ENCODE results near the gene RAB10. TPM values are rescaled to one million over a fixed set of nuclear protein-coding genes. Genes with fewer than 3 reads are reported as not detected.

RAB10 gene
- total and polyA plus RNA-seq, 2 of the 13 experiments (the other 11 are each of a cell fraction or from before 2014, with no cell fraction given), result 48.2 to 120 TPM

GRCh38 chr2:26072925-26073768 is 39.3 kb downstream of the RAB10 start (continued):
- no peak for TF ChIP-seq KIAA2018 (CRISPR knock-in tag; IDR thresholded peaks at IDR 0.05; ENCODE audit: borderline replicate concordance)
- TF ChIP-seq NR2C2 (CRISPR knock-in tag; IDR thresholded peaks at IDR 0.05; ENCODE audit: borderline replicate concordance), result peak; percentile 20; the same call in 1 of the 2 replicates
- TF ChIP-seq MED13 (CRISPR knock-in tag; IDR thresholded peaks at IDR 0.05), result no peak
- TF ChIP-seq CHD2 (IDR thresholded peaks at IDR 0.05; ENCODE audit: low read depth, low read length), result no peak
- no peak for TF ChIP-seq NR2F6 (IDR thresholded peaks at IDR 0.05)
- TF ChIP-seq NR2F6 (CRISPR knock-in tag; IDR thresholded peaks at IDR 0.05), result no peak
- no peak for TF ChIP-seq KDM6A (CRISPR knock-in tag; IDR thresholded peaks at IDR 0.05; ENCODE audit: low read depth)
- TF ChIP-seq HMG20B (CRISPR knock-in tag; conservative IDR thresholded peaks at IDR 0.05), result no peak
- TF ChIP-seq SAP130 (CRISPR knock-in tag; IDR thresholded peaks at IDR 0.05; ENCODE audit: low read depth), result 0 out of 2 replicates have a peak, but pooled peaks have one; percentile 13
- no peak for TF ChIP-seq ZNF644 (CRISPR knock-in tag; IDR thresholded peaks at IDR 0.05; ENCODE audit: low read depth)
- TF ChIP-seq, protein P1, sequence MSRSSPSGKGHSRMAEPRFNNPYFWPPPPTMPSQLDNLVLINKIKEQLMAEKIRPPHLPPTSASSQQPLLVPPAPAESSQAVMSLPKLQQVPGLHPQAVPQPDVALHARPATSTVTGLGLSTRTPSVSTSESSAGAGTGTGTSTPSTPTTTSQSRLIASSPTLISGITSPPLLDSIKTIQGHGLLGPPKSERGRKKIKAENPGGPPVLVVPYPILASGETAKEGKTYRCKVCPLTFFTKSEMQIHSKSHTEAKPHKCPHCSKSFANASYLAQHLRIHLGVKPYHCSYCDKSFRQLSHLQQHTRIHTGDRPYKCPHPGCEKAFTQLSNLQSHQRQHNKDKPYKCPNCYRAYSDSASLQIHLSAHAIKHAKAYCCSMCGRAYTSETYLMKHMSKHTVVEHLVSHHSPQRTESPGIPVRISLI (CRISPR knock-in tag; IDR thresholded peaks at IDR 0.05; ENCODE audit: borderline replicate concordance), result 0 out of 2 replicates have a peak, but pooled peaks have one; percentile 15
- TF ChIP-seq ZNF292 (CRISPR knock-in tag; IDR thresholded peaks at IDR 0.05; ENCODE audit: borderline replicate concordance, low read depth), result peak; percentile 29; the same call in 1 of the 2 replicates
- no peak for TF ChIP-seq GFI1 (CRISPR knock-in tag; IDR thresholded peaks at IDR 0.05; ENCODE audit: borderline replicate concordance)
- peak; percentile 33; the same call in 1 of the 2 replicates for TF ChIP-seq ZNF775 (CRISPR knock-in tag; IDR thresholded peaks at IDR 0.05; ENCODE audit: borderline replicate concordance)
- TF ChIP-seq ZNF614 (CRISPR knock-in tag; IDR thresholded peaks at IDR 0.05; ENCODE audit: borderline replicate concordance), result no peak
- 0 out of 2 replicates have a peak, but pooled peaks have one; percentile 35 for TF ChIP-seq TARDBP (CRISPR knock-in tag; IDR thresholded peaks at IDR 0.05)
- TF ChIP-seq TCF7 (IDR thresholded peaks at IDR 0.05; ENCODE audit: low read depth), result no peak
- TF ChIP-seq PHF20 (CRISPR knock-in tag; IDR thresholded peaks at IDR 0.05), result no peak
- no peak for TF ChIP-seq RAD21 (CRISPR knock-in tag; IDR thresholded peaks at IDR 0.05)
- TF ChIP-seq GTF2F1 (IDR thresholded peaks at IDR 0.05; ENCODE audit: low read length), result no peak
- TF ChIP-seq ZNF160 (CRISPR knock-in tag; IDR thresholded peaks at IDR 0.05), result no peak
- peak; percentile 98 for TF ChIP-seq THAP11 (CRISPR knock-in tag; IDR thresholded peaks at IDR 0.05)
- no peak for TF ChIP-seq STAT5B (CRISPR knock-in tag; IDR thresholded peaks at IDR 0.05)

All from HepG2 (cell line).